GM12878 (cell line): Measurements from ENCODE around the gene CLSTN2. TPM values are rescaled to one million over a fixed set of nuclear protein-coding genes. Genes with fewer than 3 reads are reported as not detected.

Source experiments
- ATAC-seq: fragments of 200-7000 bp; cut with Tn5 transposase; 3 replicates; pipeline ENCODE4 v1.9.1; 2020; ENCODE audit warnings: mild to moderate bottlenecking, moderate library complexity
- BruUV-seq: library from RNA; stranded (reverse); fragments of 400-500 nt; replicated peaks from 2 replicates; lab custom pipeline; 2021; lab: Mats Ljungman, UMichigan
- CTCF ChIA-PET: fragments of 300-600 bp; sonication (Branson Sonifier 250); formaldehyde crosslinking; extraction: SDS; loops from one replicate; lab custom pipeline; 2021; ENCODE audit warnings: inconsistent platforms; lab: Yijun Ruan, JAX
- POLR2A ChIA-PET: fragments of 350-600 bp; formaldehyde crosslinking; extraction: SDS; loops from one replicate; lab custom pipeline; 2021; ENCODE audit warnings: inconsistent platforms; lab: Charles Lee
- RAD21 ChIA-PET: fragments of 300-600 bp; sonication (Branson Sonifier 250); formaldehyde crosslinking; loops from one replicate; lab custom pipeline; 2023; ENCODE audit warnings: antibody characterized with exemption; ENCODE audit not compliant: unreplicated experiment; lab: Charles Lee
- SMC1A ChIA-PET: fragments of 300-600 bp; sonication (Branson Sonifier 250); formaldehyde crosslinking; loops from one replicate; lab custom pipeline; 2023; ENCODE audit not compliant: unreplicated experiment, uncharacterized antibody; lab: Charles Lee
- DNase-seq: peaks from one replicate; pipeline ENCODE4 v3.0.0-alpha.2; 2011; ENCODE audit warnings: low read depth, low spot score
- FAIRE-seq: peaks from 3 replicates; lab custom pipeline; 2011; peaks lifted over from hg19 to GRCh38; lab: Jason Lieb, UNC
- H2AFZ ChIP-seq: 2 replicates; pipeline ENCODE4 v1.6.0; 2011; ENCODE audit warnings: low read depth, low read length, control low read depth; ENCODE audit not compliant: control insufficient read depth
- H3K27ac ChIP-seq: 2 replicates; pipeline ENCODE4 v1.5.1; 2011; ENCODE audit warnings: control low read depth; ENCODE audit not compliant: control insufficient read depth, insufficient read depth
- H3K27me3 ChIP-seq, 2 experiments: replicated peaks in 1 of 2; 2 replicates each; pipeline versions ENCODE4 v1.6.0 to v1.6.1; 2011; ENCODE audit warnings: low read length in 1 of 2; ENCODE audit not compliant: control insufficient read depth in 2 of 2, insufficient read depth in 2 of 2
- H3K36me3 ChIP-seq, 2 experiments: 2 replicates each; pipeline ENCODE4 v1.5.1; 2011; ENCODE audit warnings: low read length in 1 of 2; ENCODE audit not compliant: control insufficient read depth in 2 of 2, insufficient read depth in 2 of 2
- H3K4me1 ChIP-seq: 2 replicates; pipeline ENCODE4 v1.6.1; 2011; ENCODE audit warnings: mild to moderate bottlenecking, low read length, moderate library complexity, mixed read lengths; ENCODE audit not compliant: control insufficient read depth, insufficient read depth
- H3K4me2 ChIP-seq: 2 replicates; pipeline ENCODE4 v1.6.0; 2011; ENCODE audit warnings: control low read depth; ENCODE audit not compliant: control insufficient read depth, insufficient read depth
- H3K4me3 ChIP-seq: fragments of 200-600 bp; sonication (generic); 2 replicates; pipeline ENCODE4 v1.5.1; 2016
- H3K79me2 ChIP-seq: 2 replicates; pipeline ENCODE4 v1.6.0; 2011; ENCODE audit warnings: low read length; ENCODE audit not compliant: control insufficient read depth, insufficient read depth
- H3K9ac ChIP-seq: 2 replicates; pipeline ENCODE4 v1.8.0; 2011; ENCODE audit warnings: low read length, control low read depth, mixed read lengths; ENCODE audit not compliant: control insufficient read depth, insufficient read depth
- H3K9me3 ChIP-seq: replicated peaks from 3 replicates; pipeline ENCODE4 v1.5.1; 2011; ENCODE audit warnings: mild to moderate bottlenecking, low read length; ENCODE audit not compliant: control insufficient read depth, insufficient read depth
- H4K20me1 ChIP-seq: 2 replicates; pipeline ENCODE4 v1.6.0; 2011; ENCODE audit not compliant: control insufficient read depth, insufficient read depth
- MTA2 ChIP-seq: fragments of 450-650 bp; IDR thresholded peaks from 2 replicates; pipeline ENCODE4 v1.6.1; 2016; ENCODE audit warnings: low read depth, mild to moderate bottlenecking, moderate library complexity
- RAD21 ChIP-seq: IDR thresholded peaks from 2 replicates; pipeline ENCODE4 v1.6.1; 2011; ENCODE audit warnings: mild to moderate bottlenecking, low read depth, low read length, moderate library complexity; ENCODE audit not compliant: insufficient read depth
- ZNF622 ChIP-seq: fragments of 450-650 bp; IDR thresholded peaks from 2 replicates; pipeline ENCODE4 v1.6.1; 2017; ENCODE audit warnings: mild to moderate bottlenecking, inconsistent platforms
- WGBS: methylation state at CpG from one replicate; pipeline ENCODE4 v1.1.6; 2016; ENCODE audit warnings: low lambda C conversion rate; ENCODE audit not compliant: insufficient replicate concordance, insufficient coverage; ENCODE audit errors: missing lambda C conversion rate; 5-methylcytosine and 5-hydroxymethylcytosine counted together
- in situ Hi-C: fragments of 300-500 bp; cut with MboI; formaldehyde crosslinking; loops from 9 replicates; pipeline ENCODE4 v1.14.3; 2018; ENCODE audit warnings: mixed read lengths
- intact Hi-C: fragments of 100-400 bp; cut with micrococcal nuclease; formaldehyde crosslinking; loops from one replicate; pipeline ENCODE4 v1.14.2; 2022; ENCODE audit not compliant: unreplicated experiment
- polyA plus RNA-seq, 11 experiments: library from polyadenylated mRNA; depleted of rRNA in 4 of 11; unstranded in 6 of 11; stranded (reverse) in 5 of 11; fragments of >200 nt; fragmentation: Nextera tagmentation in 4 of 11; fragmentation: Illumina TruSeq in 1 of 11; extraction: Ambion mirVana in 4 of 11; extraction: Trizol in 1 of 11; gene quantifications; 1 replicate in 1 of 11; 2 replicates in 10 of 11; pipeline versions ENCODE4 v1.2.1 to v1.2.3, GENCODE V29; 2011 to 2016; ENCODE audit warnings: inconsistent platforms in 2 of 11, missing spikeins in 2 of 11, low read depth in 1 of 11
- total RNA-seq, 4 experiments: library from RNA; depleted of rRNA in 3 of 4; stranded (reverse); fragments of >200 nt in 3 of 4; fragmentation: Illumina TruSeq in 1 of 4; extraction: Trizol in 1 of 4; gene quantifications; 2 replicates each; pipeline versions ENCODE4 v1.2.1 to v1.2.3, GENCODE V29; 2013 to 2021
- TF ChIP-seq, protein P1 (sequence below), 3 experiments: IDR thresholded peaks in 2 of 3; conservative IDR thresholded peaks in 1 of 3; 2 replicates each; pipeline ENCODE4 v1.5.1; 2011; ENCODE audit warnings: low read depth in 3 of 3, low read length in 3 of 3, mild to moderate bottlenecking in 3 of 3, control low read depth in 2 of 3, moderate library complexity in 2 of 3, inconsistent platforms in 1 of 3, mixed read lengths in 1 of 3; ENCODE audit not compliant: control insufficient read depth in 2 of 3, insufficient read depth in 1 of 3; ENCODE audit errors: extremely low read depth in 1 of 3
- TF ChIP-seq, protein P2 (sequence below): IDR thresholded peaks from 2 replicates; pipeline ENCODE4 v1.6.1; 2012; ENCODE audit warnings: low read depth, low read length, improper control_type of control experiment

Gene CLSTN2
- total and polyA plus RNA-seq, 10 of the 15 experiments (the other 5 are each of a cell fraction or from before 2014, with no cell fraction given), result under 0.01 to 0.10 (median under 0.01) TPM; not detected in 5

DNA sequence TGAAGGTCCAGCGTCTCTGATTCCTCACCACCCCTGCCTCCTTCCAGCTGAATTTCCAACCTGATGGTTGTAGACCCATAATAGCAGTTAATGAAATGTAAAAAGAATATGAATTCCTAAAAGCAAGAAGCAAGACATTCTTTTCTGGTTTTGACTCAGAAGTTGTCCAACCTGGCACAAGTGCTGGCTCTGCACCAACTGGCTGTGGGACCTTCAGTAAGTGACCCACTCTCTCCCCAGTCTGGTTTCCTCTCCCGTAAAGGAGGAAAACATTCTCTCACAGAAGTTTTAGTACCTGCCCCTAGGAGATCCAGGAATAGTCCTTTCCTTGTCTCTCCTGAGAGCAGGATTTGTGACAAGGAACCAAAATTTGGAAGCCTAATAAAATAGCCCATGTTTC, 506.0 kb downstream of the CLSTN2 start:
- no peak overlapping the region for H3K4me2 ChIP-seq
- no peaks in the 10 kb centered on the region; a peak in 1 of 4 replicates for H3K27me3 ChIP-seq
- POLR2A ChIA-PET, result no interaction called here
- no peak for ATAC-seq
- no peaks in the 10 kb centered on the region for H4K20me1 ChIP-seq
- no TSS peak for BruUV-seq
- no peak overlapping the region for H3K4me3 ChIP-seq
- FAIRE-seq, result no peak
- no peak overlapping the region for H3K9ac ChIP-seq
- H3K27ac ChIP-seq, result no peak overlapping the region
- RAD21 ChIA-PET, result no interaction called here
- in situ Hi-C loops, result no loop called here
- H3K9me3 ChIP-seq, result no peaks in the 10 kb centered on the region
- TF ChIP-seq ZNF622 (no peak), RAD21 (no peak), MTA2 (no peak)
- TF ChIP-seq, protein P1, sequence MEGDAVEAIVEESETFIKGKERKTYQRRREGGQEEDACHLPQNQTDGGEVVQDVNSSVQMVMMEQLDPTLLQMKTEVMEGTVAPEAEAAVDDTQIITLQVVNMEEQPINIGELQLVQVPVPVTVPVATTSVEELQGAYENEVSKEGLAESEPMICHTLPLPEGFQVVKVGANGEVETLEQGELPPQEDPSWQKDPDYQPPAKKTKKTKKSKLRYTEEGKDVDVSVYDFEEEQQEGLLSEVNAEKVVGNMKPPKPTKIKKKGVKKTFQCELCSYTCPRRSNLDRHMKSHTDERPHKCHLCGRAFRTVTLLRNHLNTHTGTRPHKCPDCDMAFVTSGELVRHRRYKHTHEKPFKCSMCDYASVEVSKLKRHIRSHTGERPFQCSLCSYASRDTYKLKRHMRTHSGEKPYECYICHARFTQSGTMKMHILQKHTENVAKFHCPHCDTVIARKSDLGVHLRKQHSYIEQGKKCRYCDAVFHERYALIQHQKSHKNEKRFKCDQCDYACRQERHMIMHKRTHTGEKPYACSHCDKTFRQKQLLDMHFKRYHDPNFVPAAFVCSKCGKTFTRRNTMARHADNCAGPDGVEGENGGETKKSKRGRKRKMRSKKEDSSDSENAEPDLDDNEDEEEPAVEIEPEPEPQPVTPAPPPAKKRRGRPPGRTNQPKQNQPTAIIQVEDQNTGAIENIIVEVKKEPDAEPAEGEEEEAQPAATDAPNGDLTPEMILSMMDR (IDR thresholded peaks at IDR 0.05 in 2 of 3, conservative IDR thresholded peaks at IDR 0.05 in 1 of 3; ENCODE audit: control insufficient read depth in 2 of 3, extremely low read depth in 1 of 3, insufficient read depth in 1 of 3, low read depth in 3 of 3, low read length in 3 of 3), result no peak
- TF ChIP-seq, protein P2, sequence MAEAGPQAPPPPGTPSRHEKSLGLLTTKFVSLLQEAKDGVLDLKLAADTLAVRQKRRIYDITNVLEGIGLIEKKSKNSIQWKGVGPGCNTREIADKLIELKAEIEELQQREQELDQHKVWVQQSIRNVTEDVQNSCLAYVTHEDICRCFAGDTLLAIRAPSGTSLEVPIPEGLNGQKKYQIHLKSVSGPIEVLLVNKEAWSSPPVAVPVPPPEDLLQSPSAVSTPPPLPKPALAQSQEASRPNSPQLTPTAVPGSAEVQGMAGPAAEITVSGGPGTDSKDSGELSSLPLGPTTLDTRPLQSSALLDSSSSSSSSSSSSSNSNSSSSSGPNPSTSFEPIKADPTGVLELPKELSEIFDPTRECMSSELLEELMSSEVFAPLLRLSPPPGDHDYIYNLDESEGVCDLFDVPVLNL, result no peak
- H2AFZ ChIP-seq, result no peak overlapping the region
- no peaks in the 10 kb centered on the region for H3K79me2 ChIP-seq
- SMC1A ChIA-PET, result interaction anchor here (0.5 kb wide), 1 partner anchor 528 kb away, joined by 4 read pairs; no protein-coding TSS in a partner anchor
- CTCF ChIA-PET, result no interaction called here
- no peaks in the 10 kb centered on the region for H3K4me1 ChIP-seq
- WGBS, result 59% methylated on average over 2 of the region's 2 CpGs
- no peaks in the 10 kb centered on the region for H3K36me3 ChIP-seq
- intact Hi-C loops, result no loop called here
- no peak for DNase-seq
